ENCODE results near the gene CHPF.

The CHPF gene

DNA sequence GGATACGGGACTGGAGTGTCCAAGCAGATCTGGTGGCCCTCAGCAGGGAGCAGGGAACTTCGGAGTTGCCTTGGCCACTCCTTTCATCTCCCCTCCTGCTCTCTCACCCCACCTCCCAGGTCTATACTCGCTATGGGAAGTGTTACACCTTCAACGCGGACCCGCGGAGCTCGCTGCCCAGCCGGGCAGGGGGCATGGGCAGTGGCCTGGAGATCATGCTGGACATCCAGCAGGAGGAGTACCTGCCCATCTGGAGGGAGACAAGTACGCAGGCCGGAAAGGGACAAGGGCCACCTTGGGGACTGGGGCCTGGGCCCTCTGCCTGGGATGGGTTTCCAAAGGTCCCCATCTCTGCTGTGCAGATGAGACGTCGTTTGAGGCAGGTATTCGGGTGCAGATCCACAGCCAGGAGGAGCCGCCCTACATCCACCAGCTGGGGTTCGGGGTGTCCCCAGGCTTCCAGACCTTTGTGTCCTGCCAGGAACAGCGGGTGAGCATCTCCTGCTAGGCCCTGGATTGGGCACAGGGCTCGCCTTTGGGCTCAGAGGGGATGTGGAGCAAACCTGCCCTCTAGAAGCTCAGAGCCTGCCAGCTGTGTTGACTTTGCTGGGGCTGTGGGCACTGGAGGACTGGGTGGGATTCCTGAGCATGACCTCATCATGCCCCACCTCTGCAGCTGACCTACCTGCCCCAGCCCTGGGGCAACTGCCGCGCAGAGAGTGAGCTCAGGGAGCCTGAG is 11.8 kb downstream of the CHPF start:
- no peak for DNase-seq

DNA sequence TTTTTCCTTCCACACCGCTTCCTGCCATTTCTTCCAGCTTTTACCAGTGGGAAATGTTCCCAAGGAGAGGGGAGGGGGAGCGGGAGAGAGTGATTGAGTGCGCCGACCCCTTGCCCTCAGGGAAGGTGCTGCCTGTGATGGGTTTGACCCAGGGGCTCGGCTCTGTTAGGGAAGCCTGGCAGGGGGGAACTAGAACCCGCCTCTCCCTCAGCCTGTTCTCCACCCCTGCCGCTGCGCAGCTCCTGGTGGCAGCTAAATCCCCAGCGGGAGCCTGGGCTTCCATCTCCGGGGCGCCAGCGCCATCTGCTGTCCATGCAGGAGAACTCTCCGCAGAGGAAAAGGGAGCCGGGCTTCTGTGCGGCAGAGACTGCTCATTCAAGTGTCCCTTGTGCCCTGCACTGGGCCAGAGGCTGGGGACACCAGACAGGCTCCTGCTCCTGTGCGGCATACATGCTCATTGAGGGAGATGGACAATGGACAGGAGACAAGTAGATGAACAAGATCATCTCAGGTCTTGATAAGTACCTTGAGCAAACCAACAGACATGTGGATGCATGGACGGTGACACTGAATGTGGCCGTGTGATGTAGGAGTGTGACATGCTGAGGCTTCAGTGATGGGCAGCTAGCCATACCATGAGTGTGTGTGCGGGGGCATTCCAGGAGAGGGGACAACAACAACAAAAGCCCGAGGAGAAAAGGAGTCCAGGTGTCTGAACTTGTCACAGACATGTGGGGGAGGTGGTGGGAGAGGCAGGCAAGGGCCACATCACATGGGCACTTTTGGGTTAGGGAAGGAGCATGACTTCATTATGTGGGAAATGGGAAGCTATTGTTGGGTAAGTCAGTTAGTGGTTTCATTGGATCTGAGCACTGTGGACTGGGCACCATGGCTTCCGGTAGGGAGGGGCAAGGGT is 13.3 kb downstream of the CHPF start:
- DNase-seq, result peak; percentile 26 to 87 (median 73)

DNA sequence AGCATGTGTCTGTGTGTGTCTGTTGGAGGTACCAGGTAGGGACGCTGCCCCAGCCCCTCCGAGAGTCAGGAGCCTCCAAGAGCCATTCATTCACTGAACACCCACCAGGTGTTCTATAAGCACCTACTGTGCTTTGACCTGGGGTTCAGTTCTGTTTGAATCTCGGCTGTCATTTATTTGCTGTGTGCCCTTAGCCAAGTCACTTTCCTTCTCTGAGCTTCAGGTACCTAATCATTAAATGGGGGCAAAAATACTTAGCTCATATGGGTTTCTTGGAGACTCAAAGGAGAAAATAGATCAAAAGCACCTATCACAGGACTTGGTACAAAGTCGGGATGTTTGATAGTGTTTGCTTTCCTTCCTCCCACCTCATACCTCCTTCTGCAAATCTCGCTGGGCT is 16.1 kb downstream of the CHPF start:
- DNase-seq, result no peak

DNA sequence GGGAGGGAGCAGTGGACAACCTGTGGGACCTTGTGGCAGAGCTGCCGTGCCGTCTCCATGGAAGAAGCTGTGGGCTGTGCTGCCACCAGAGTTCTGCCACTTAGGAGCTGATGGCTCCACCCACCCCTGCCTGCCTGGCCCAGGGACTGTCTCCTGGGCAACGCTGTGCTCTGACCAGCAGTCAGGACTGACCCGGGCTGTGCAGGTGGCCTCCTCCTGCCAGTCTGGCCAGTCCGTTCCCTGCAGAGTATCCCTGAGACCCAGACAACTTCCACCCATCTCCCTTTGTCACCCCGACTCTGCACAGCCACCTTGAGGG is 16.6 kb downstream of the CHPF start:
- peak in 2 of 14 donors; percentile 14 to 21 for DNase-seq

DNA sequence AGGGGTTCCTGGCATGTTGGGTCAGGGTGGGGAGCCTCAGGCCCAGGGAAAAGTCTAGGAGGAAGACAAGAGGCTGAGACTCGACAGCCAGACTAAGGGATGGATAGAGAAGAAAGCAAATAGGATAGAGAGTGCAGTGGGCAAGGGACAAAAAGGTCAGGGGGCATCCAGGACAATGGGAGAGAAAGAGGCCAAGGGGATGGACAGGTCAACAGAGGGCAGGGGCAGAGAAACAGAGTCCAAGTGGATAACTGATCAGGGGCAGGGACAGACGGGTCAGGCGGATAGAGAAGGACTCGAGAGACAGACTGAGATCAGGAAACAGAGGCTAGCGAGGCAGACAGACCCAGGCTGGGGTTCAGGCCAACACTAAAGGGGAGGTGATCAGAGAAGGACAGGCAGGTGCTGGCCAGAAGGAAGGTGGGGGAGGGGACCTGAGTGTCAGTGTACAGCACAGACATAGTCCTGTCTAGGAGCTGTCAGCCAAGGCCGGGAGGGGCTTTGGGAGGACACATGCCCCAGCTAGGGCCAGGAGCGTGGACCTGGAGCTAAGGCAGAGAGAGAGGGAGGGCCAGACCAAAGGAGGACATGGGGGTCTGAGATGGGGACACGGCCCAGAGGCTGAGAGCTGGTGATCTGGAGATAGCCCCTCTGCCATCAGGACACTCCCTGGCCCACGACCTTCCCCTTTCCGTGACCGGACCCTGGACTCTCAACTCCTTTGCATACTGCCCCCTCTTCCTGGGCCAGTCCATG is 17.1 kb downstream of the CHPF start:
- no peak for DNase-seq

DNA sequence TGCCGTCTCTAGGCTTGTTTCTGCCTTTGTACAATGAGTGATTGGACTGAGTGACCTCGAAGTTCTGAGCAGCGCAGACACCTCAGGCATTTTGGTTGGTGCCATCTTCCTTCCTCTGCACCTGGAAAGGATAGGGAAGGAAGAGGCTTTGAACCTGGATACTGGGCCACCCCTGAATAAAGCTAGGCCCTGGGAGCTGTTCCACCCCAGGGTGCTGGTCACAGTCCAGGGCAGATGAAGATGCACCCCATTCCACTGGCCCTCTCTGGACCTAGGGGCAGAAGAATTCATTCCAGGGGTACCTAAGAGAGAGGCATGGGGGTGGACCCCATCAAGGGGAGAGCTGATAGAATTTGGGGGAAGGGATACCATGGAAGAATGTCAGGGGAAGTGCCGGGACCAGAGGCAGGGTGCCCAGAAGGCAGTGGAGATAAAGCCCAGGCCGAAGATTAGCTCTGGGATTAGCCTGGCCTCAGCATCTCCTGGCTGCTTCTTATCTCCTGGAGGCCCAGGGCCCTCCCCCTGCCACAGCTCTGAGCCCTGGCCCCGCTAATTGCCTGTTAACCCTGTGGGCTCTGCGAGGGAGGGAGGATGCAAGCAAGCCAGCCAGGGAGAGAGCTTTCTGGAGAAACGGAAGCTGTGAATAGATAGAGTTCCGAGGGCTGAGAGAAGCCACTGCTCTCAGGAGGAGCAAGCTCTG is 17.9 kb downstream of the CHPF start:
- DNase-seq, result no peak

DNA sequence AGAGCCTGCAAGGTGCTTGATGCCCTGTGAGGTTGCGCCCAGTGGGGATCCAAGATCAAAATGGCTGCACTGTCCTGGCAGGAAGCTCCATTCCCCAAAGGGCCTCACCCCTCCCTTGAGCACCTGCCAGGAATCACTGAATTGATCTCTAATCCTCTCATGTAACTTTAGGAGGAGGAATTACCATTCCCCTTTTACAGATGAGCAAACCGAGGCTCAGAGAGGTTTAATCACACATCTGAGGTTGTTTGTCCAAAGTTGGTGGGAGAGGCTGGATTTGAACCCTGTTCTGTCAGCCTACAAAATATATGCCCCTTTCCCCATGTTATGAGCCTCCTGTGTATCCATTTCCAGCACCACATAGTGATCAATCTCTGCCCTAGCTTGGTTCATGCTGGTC is 18.8 kb downstream of the CHPF start:
- DNase-seq, result no peak

DNA sequence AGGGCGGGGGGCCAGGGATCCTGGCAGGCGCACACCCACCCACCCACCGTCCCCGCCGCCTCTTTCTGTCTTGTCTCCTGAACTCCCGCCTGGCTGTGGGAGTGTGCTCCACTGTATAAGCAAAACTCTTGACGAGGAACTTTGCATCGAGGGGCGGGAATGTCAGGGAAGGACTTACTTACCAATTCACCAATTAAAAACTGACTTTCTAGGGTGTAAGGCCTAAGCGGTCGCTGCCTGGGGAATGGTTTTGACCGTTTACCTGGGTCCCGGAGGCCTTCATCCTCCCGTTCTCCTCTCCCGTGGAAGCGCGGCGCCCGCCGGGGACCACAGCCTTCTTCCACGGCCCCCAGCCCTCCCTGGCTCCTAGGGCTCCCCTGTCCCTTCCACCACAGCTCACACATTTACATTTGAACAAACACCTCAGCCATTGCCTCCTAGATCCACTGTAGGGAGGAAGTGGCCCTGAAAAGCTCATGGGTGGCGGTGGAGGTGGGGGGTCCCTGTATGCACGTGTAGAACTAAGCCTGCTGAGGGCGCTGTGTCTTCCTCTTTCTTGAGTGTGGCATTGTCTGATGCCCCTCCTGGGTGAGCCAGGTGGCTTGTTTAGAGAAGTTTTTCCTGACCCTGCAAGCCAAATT is 20.5 kb downstream of the CHPF start:
- no peak for DNase-seq

DNA sequence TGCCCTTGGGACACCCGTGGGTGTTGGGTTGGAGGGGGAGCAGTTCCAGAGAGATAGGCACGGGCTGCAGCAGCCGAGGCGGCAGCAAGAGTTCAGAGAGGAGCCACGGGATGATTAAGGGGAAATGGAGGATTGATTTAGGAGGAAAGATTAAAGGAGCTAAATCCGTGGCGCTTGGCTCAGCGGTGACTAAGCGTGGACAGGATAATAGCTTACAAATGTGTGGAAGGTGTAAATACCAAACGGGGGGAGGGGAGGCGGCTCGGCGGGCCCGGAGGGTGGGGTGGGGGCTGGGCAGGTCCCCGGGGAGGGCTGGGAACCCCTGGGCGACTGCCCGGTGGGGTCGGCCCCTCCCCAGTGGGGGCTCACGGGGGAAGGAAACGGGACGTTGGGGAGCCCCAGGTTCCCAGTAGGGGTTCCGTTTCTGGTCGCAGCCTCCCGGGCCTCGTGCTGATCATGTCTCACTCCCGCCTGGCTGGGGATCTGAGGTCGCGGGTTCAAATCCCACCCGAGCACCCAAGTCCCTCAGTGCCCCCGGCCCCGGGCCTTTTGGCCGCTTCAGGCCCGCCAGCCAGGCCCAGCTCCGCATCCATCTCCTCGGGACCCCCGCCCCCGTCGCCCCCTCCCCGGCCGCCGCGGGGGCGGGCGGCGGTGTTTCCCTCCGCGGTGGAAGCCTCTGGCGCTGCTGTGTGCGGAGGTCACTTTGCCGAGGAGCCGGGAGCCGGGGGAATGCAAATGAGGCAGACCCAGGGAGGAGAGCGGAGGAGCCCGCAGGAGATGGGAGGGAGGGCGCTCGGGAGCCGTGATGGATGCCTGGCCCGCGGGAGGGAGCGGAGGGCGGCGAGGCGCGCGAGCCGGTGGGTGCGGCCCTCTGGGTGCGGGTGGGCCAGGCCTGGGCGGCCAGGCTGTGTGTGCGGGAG is 21.2 kb downstream of the CHPF start:
- DNase-seq, result peak in 2 of 14 donors; percentile 14 to 23

DNA sequence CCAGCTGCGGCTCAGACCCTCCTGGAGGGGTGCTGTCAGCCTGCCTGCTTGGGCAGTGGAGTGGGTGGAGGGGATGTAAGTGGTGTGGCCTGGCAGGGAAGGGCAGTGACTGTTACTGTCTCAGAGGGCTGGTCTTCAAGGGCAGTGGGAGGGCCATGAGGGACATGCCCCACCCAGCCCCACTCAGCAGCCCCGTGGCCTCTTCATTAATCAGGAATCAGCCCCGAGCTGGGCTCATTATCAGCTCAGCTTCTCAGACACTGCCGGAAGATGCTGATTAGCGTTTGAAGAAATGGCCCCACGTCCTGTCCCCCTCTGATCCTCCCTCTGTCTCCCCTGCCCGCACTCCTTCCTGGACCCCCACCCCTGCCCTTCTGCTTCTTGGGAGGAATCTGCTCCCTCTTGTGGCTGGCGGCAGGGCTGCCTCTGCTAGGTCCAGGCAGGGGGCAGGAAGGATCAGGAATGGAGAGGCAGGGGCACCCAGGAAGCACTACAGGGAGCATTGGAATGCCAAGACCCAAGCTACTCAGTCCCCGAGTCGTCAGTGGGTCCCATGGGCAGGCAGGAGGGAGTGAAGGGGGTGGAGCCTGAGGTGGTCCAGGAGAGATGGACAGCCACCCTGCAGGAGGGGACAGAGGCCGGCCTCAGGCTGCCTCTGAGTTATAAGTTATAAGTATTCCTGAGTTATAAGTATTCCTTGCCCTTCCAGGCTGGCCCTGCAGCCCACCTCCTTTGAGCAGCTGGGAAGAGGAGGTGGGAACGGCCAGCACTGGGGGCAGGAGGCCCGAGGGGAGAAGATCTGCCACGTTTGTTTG is 22.3 kb downstream of the CHPF start:
- DNase-seq, result peak in 3 of 14 donors; percentile 10 to 26 (median 14)

DNA sequence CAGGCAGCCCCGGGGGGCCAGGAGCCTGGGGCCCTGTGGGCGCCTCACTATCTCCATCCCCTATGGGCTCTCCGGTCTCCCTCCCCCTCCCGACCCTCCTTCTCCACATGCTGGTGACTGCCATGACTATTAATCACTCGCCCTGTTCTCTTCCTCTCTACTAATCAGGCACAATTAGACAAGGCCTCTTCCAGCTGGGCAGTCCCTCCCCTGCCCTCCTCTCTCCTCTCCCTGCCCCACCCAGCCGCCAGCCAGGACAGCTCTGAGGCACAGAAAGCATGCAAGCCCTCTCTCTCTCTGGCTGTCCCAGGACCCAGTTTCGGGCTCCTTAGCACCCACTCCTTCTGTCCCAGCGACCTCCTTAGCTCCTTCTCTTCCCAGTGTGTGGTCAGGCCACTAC is 23.5 kb downstream of the CHPF start:
- no peak for DNase-seq

DNA sequence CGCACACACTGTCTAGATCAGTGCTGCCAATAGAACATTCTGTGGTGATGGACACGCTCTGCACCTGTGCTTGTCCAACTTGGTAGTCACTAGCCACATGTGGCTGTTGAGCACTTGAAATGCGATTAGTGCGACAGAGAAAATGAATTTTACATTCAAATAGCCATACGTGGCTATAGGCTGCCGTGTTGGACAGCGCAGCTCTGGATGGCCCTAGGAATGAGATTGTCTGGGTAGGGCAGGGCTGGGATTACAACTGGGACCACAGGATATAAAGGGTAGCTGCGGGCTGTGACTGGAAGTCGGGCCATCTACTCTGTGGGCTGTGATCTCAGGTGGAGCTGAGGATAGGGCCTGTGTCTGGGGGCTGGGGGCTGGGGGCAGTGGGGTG is 24.1 kb downstream of the CHPF start:
- DNase-seq, result no peak

DNA sequence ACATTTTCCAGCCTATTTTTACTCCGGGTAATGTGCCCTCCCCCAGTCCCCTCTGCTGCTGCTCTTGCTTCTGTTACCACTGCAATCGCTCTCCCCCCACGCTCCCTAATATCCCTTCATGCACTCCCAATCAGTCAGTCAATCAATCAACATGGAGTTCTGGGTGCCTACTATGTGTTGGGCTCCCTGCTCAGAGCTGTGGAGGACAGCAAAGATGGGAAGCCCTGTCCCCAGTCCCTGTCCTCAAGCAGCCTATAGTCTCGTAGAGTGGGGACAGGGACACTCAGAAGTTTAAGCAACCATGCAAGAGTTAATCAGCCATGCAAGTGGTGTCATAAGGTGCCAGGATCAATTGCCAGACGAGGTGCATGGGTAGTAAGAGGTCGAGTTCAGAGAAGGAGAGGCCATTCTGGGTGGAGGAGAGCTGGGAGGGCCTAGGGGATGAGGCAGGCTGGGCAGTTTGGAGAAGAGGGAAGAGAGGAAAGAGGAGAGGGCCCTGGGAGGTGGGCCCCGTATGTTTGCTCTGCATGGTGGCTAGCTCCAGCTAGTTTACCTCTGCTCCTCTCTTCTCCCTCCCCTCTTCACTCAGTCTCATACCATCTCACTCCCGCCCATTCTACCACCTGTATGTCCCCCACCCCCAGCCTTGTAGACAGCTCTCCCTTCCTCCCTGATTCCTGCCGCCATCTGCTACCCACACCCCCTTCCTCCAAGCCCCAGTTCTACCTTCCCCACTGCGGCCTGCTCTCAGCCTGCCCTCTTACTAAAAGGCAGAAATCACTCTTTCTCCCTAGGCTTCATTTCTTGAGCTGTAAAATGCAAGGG is 25.4 kb downstream of the CHPF start:
- no peak for DNase-seq

DNA sequence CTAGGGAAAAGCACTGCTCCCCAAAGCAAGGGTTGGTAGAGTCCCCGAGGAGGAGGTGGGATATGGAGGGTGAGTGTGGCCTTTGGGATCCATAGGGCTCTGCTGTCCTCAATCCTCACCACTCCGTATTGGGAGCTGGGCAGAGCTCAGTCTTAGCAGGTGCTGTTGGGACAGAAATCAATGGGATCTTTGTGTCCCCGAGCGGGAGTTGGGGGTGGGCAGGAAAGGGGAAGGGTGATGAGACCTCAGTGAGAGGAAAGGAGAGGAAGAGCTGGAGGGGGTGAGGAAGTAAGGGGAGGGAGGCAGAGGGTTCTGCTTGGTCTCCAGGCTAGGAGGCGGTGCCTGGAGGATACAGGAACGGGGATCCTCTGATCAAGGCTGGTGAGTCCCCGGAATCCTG is 26.7 kb downstream of the CHPF start:
- no peak for DNase-seq

DNA sequence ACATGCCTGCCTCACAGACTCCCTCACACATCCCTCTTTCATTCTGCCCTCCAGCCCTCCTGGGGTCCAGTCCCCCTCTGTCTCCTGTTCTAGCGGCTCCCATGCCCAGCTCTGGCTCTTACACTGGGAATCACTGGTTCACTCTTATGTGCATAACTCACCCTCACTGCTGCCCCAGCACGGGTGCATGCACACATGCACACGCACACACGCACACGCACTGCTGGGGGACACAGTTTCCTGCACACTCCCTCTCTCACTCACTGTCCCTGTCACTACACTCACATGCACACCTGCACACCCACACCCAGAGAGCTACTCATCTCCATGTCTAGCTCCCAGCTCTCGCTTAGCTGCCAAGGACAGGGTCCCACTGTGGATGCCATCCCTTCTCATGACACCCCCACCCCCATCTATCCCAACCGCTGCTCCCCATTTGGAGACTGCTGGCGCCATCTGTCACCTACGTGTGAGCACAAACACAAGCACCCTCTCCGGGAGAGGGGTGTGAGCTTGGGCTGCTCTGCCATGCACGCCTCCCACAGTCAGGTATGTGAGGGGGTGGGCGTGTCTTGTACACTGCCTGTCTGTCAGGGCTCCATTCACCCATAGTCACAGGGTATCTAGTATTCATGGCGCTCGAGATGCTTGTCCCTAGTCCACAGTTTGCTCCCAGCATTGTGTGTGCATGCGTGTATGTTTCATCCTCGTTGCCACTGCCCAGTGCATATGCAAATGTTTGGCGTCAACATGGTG is 27.6 kb downstream of the CHPF start:
- DNase-seq, result no peak

DNA sequence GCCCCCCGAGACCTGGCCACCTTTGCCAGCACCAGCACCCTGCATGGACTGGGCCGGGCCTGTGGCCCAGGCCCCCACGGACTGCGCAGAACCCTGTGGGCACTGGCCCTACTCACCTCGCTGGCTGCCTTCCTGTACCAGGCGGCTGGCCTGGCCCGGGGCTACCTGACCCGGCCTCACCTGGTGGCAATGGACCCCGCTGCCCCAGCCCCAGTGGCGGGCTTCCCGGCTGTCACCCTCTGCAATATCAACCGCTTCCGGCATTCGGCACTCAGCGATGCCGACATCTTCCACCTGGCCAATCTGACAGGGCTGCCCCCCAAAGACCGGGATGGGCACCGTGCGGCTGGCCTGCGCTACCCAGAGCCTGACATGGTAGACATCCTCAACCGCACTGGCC is 28.8 kb downstream of the CHPF start:
- DNase-seq, result no peak

DNA sequence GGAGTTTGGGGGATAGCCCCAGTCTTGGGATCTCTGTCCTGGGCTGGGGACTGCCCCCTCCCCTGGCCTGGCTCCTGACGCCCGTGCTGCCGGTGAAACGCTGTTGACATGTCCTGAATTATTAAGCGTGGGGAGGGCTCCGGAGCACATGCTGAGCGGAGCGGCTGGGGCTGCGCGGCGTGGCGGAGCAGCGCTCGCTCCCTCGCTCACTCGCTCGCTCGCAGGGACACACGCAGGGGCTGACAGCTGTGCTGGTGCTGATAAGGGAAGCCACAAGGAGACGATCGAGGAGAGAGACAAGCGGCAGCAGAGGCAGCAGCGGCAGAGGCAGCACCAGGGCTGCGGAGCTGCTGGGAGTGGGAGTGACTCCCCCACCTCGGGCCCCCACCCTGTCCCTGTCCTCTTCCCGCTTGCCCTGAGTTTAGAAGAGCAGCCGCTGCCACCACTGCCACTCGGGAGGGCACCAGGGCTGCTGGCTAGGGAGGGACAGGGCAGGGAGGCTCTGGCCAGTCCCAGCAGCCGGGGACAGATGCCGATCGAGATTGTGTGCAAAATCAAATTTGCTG is 29.3 kb downstream of the CHPF start, which contains the start of gene ASIC4:
TSS of gene ASIC4 (plus strand) at position 287 of the 566 bp plus-strand sequence. CDS start at position 530, 243 bp downstream.
- DNase-seq, result no peak

DNA sequence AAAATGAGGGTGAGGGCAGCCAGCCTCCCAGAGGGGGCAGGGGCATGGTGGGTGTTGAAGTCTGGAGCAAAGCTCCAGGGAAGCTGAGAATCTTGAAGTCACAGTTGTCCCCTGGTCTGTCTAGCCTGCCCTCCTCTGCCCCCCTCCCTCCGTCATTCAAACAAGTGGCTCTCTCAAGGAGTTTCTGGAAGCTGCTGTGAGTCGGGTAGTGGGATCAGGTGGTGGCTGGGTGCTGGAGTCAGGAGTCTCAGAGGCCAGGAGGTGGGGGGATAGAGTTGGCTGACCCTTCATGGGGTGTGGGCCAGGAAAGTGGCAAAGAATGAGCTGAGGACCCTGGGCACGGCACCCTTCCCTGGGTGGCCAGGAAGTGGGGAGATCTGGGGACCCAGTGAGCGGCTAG is 29.8 kb downstream of the CHPF start:
- DNase-seq, result no peak
